ENCODE data around the gene DSC2.

GRCh38 chr18:31046916-31047315 lies 55.3 kb downstream of the DSC2 start:
- TF ChIP-seq MEF2A (IDR thresholded peaks at IDR 0.05; ENCODE audit: borderline replicate concordance, low read depth) (no peak), EP300 (IDR thresholded peaks at IDR 0.05; ENCODE audit: borderline replicate concordance in 1 of 2, low read depth in 1 of 2, low read length in 1 of 2) (no peak), RFX5 (IDR thresholded peaks at IDR 0.05; ENCODE audit: low read length) (no peak), YY1 (IDR thresholded peaks at IDR 0.05; ENCODE audit: low read depth) (no peak), CTCF (IDR thresholded peaks at IDR 0.05) (no peak), POLR2AphosphoS5 (IDR thresholded peaks at IDR 0.05; ENCODE audit: low read depth, low read length) (no peak), TCF12 (IDR thresholded peaks at IDR 0.05) (no peak), CHD2 (IDR thresholded peaks at IDR 0.05; ENCODE audit: low read length, partially characterized antibody) (no peak), SIN3A (IDR thresholded peaks at IDR 0.05; ENCODE audit: borderline replicate concordance, low read depth, low read length) (no peak), SMC3 (IDR thresholded peaks at IDR 0.05; ENCODE audit: low read depth, low read length) (no peak), JUND (IDR thresholded peaks at IDR 0.05) (no peak)

All from SK-N-SH (cell line).